Hindlimb muscle (tissue), 1 donor: ENCODE measurements around the gene MAGED1. TPM values are rescaled to one million over a fixed set of nuclear protein-coding genes. Genes with fewer than 3 reads are reported as not detected.
A peak's percentile ranks its signal among the peaks of the same experiment; 100 is the strongest.

Source experiments
- DNase-seq: peaks from one replicate; pipeline ENCODE4 v3.0.0-alpha.2; 2013
- polyA plus RNA-seq: library from polyadenylated mRNA; unstranded; fragments of 120-200 nt; gene quantifications from one replicate; pipeline ENCODE4 v1.2.1, GENCODE V29; 2013; ENCODE audit not compliant: insufficient read length

Gene MAGED1
- polyA plus RNA-seq: 279 TPM

- DNase-seq: peak; percentile 94
These were observed at the start of gene MAGED1 for GRCh38 chrX:51892921-51893745. Gene MAGED1 (plus strand): TSS chrX:51893623. CDS start chrX:51894305, 682 bp downstream.

- no peak for DNase-seq
These were observed 46.0 kb upstream of the MAGED1 start for GRCh38 chrX:51847463-51847862.

GRCh38 chrX:51851507-51852085 lies 41.8 kb upstream of the MAGED1 start:
- no peak for DNase-seq

GRCh38 chrX:51852096-51852495 lies 41.3 kb upstream of the MAGED1 start:
- DNase-seq: no peak

GRCh38 chrX:51852621-51853020 lies 40.8 kb upstream of the MAGED1 start:
- no peak for DNase-seq

GRCh38 chrX:51853251-51853650 lies 40.2 kb upstream of the MAGED1 start:
- DNase-seq: no peak

- no peak for DNase-seq
These were observed 37.7 kb upstream of the MAGED1 start for GRCh38 chrX:51855698-51856097.

GRCh38 chrX:51857159-51857733 lies 36.2 kb upstream of the MAGED1 start:
- no peak for DNase-seq

GRCh38 chrX:51860679-51861078 lies 32.7 kb upstream of the MAGED1 start:
- peak; percentile 8 for DNase-seq

- DNase-seq: no peak
These were observed 30.5 kb upstream of the MAGED1 start for GRCh38 chrX:51862920-51863319.

GRCh38 chrX:51866210-51866609 lies 27.2 kb upstream of the MAGED1 start:
- DNase-seq: no peak

GRCh38 chrX:51867626-51868025 lies 25.8 kb upstream of the MAGED1 start:
- DNase-seq: no peak

- no peak for DNase-seq
These were observed 23.1 kb upstream of the MAGED1 start for GRCh38 chrX:51870354-51870753.

- no peak for DNase-seq
These were observed 19.3 kb upstream of the MAGED1 start for GRCh38 chrX:51874123-51874522.

- DNase-seq: no peak
These were observed 17.0 kb upstream of the MAGED1 start for GRCh38 chrX:51876441-51876840.

GRCh38 chrX:51878056-51878455 lies 15.4 kb upstream of the MAGED1 start:
- no peak for DNase-seq

- no peak for DNase-seq
These were observed 3.6 kb upstream of the MAGED1 start for GRCh38 chrX:51889851-51890250.

GRCh38 chrX:51891245-51891644 lies 2.2 kb upstream of the MAGED1 start:
- DNase-seq: no peak

- peak; percentile 87 for DNase-seq
These were observed 1.4 kb upstream of the MAGED1 start for GRCh38 chrX:51891821-51892551.

- DNase-seq: peak; percentile 69
These were observed 691 bp downstream of the MAGED1 start for GRCh38 chrX:51893931-51894696.

- DNase-seq: peak; percentile 15
These were observed 1.4 kb downstream of the MAGED1 start for GRCh38 chrX:51894697-51895336.

GRCh38 chrX:51896626-51897025 lies 3.2 kb downstream of the MAGED1 start:
- no peak for DNase-seq
